Measurements from ENCODE around the gene SARDH.

SARDH gene

DNA sequence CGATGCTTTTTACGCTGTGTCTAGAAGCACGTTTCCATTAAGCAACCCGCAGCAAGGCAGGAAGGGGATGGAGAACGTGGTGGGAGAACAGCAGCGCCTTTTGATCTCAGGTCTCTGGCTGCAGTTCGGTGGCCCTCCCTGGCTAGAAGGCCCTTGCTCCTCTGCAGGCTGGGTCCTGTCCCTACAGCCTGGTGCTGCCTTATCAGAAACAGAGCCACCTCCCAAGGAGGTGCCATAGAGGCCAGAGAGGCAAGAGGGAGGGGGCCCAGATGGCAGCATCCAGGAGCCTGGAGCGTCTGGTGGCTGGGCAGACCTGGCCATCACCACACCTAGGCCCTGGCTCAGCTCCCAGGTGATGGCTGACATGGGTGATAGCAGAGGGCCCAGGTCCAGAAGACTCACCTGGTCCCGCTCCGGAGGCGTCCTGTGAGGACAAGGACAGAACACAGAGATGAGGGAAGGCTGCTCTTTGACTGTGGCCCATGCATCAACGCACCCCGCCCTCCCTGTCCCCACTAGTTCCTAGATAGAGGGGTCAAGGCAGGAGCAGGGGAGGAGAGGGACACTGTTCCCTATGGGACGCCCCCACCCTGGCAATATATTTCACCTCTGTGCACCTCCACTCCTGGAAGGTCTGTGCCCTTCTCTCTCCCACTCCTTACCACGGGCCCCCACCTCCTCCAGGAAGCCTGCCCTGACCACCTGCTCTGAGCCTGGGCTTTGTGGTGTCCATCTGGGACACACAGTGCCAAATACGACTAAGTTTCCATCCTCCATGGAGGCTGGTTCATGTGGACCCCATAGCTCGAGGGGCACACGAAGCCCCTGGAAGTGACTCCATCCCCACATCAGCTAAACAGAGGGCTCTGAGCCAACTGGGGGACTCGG is 41.6 kb upstream of the SARDH start:
- TF ChIP-seq CTCF (IDR thresholded peaks at IDR 0.05; ENCODE audit: low read depth, low read length, missing control alignments), result no peak
- no peak overlapping the region for H3K4me3 ChIP-seq (replicated peaks; ENCODE audit: low read depth, low read length)
- no peak for DNase-seq (ENCODE audit: extremely low read depth, low read depth)

- no peak overlapping the region for H3K4me3 ChIP-seq (replicated peaks; ENCODE audit: low read depth, low read length)
- DNase-seq (ENCODE audit: extremely low read depth, low read depth), result no peak
- TF ChIP-seq CTCF (IDR thresholded peaks at IDR 0.05; ENCODE audit: low read depth, low read length, missing control alignments), result no peak
These were observed 40.9 kb upstream of the SARDH start for GRCh38 chr9:133779081-133779480.

DNA sequence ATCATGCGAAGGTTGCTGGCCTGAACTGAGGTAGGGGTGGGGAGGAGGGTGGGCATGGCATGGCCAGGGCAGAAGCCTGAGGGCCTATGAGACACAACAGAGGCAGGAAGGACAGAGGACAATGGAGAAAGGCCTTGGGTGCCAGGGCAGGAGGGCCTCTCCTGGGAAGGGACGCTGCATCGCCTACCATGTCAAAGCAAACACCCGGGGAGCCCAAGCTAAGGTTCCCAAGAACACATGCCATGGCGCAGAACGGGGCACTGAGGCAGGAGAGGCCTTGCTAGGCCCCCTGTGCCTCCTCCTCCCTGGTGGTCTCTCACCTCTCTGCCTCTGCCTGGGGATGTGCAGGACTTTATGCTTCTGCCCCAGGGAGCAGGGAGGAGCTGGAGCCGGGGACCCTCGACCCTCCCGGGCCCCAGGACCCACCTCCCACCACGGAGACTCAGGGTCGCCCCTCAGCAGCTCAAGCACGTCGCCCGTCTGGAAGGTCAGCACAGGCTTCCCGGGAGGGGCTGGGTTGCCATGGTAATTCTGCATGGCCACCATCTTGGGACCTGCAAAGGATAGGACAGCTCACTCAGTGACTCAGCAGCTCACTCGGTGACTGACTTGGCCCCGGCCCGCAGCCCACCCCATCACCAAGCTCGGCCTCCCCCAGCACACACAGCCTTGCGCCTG is 40.3 kb upstream of the SARDH start:
- no peak overlapping the region for H3K4me3 ChIP-seq (replicated peaks; ENCODE audit: low read depth, low read length)
- TF ChIP-seq CTCF (IDR thresholded peaks at IDR 0.05; ENCODE audit: low read depth, low read length, missing control alignments), result no peak
- no peak for DNase-seq (ENCODE audit: extremely low read depth, low read depth)

DNA sequence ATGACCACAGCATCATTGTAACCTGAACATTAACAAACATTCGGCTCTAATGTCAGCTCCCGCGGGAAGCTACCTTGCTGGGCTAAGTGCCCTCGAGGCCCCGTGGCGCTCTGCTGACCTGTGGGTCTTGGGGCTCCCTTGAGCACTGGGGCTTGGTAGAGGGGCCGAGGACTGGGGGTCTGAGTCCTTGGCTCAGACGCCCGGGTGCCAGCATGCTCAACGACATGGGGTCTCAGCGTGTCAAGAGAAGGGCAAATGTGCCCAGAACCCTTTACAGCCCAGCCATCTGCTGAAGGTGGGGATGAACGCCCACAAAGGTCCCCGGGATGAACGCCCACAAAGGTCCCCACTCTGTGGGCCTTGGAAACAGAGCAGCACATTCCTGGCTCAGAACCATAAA is 39.7 kb upstream of the SARDH start:
- no peak for DNase-seq (ENCODE audit: extremely low read depth, low read depth)
- no peak for TF ChIP-seq CTCF (IDR thresholded peaks at IDR 0.05; ENCODE audit: low read depth, low read length, missing control alignments)

DNA sequence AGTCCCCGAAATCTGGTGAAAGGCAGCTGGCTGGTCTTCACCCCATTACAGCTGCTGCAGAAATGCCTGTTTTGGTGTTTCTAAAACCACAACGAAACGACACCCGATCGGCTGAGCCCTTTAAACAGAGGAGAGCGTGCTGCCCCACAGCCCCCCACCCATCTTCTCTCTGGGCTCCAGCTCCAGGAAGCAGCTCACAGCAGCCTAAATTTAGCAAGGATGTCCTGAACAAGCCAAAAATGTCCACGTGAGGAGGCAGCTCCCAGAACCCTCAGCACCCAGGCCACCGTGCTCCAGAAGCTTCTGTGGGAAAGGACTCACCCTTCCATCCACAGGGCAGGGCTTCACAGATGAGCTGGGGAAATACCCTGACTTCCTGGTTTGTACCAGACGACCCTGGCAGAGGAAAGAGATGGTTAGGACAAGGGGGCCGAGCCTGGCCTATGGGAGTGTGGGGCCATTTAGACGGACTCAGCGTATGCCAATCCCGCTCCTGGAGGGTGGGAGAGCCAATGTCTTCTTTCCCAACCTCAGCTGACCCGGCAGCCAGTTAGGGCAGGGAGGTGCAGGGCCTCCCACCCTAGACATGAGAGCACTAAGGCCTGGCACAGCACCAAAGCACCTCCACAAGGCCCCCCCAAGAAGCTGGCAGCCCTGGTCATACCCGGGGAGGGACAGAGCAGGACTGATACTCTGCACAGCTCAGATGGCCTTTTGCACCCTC is 39.1 kb upstream of the SARDH start:
- H3K4me3 ChIP-seq (replicated peaks; ENCODE audit: low read depth, low read length), result no peak overlapping the region
- no peak for TF ChIP-seq CTCF (IDR thresholded peaks at IDR 0.05; ENCODE audit: low read depth, low read length, missing control alignments)
- DNase-seq (ENCODE audit: extremely low read depth, low read depth), result no peak

More for the DNA sequence above, 39.7 kb upstream of the SARDH start:
- no peak overlapping the region for H3K4me3 ChIP-seq (replicated peaks; ENCODE audit: low read depth, low read length)

DNA sequence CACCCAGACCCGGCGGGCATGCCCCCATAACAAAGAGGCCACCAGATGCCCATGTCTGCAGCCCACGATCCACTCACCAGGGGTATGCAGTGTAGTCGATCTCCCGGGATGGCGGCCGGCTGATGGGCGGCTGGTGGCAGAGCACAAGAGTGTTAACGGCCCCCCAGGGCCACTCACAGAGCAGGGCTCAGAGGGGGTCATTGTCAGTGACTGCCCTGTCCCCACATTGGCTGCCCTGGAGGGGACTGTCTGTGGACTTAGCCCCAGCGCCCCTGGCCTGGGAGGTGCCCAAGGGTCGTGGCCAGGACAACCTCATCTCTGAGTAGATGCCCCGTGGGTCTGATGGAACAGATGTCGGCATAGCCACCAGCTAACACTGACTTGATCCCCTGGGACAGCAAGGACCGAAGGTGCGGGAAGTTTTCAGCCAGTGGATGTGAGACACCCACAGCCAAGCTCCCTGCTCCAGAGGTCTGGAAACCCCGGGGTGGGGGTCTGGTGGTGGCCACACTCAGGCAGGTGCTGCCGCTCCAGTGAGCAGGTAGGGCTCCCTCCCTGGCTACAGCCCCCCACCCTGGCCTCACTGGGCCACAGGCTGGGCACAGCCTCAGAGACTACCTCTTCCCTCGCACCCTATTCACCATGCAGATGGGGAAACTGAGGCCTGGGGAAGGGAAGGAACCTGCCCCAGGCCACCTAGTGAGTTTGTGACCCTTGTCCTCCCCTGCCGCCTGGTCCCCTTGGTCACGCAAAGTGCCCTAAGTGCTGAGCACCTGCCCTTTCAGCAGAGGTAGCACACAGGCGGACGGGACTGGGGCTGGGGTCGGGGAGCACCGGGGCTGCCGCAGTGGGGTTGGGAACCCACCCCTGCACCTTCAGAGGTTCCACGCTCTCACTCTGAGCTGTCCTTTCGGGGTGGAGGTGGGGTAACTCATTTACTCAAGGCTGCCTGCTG is 38.1 kb upstream of the SARDH start:
- no peak overlapping the region for H3K4me3 ChIP-seq (replicated peaks; ENCODE audit: low read depth, low read length)
- TF ChIP-seq CTCF (IDR thresholded peaks at IDR 0.05; ENCODE audit: low read depth, low read length, missing control alignments), result no peak
- no peak for DNase-seq (ENCODE audit: extremely low read depth, low read depth)

Measured in HFF-Myc (cell line).